NCI-H1105 treated with DMSO at 0.1 percent for 48 hours (cell line): ENCODE measurements around the gene RASSF7.
A peak's percentile ranks its signal among the peaks of the same experiment; 100 is the strongest.
"Not testable (repeated sequence)": the region's sequence is repeated elsewhere in the genome, so short reads cannot be mapped to it uniquely, and the experiment has no call there.

Experiments
- DNase-seq: peaks from one replicate; lab custom pipeline; 2025; lab: John Stamatoyannopoulos, UW

RASSF7 gene

GRCh38 chr11:560305-561147, at the start of gene RASSF7, which contains the start of gene LMNTD2:
RASSF7 (plus strand) TSS chr11:560970; CDS start chr11:561769, 799 bp downstream.
LMNTD2 (minus strand) TSS chr11:560738; CDS start chr11:560716, 22 bp downstream.
- peak; percentile 86 for DNase-seq

GRCh38 chr11:512761-513595, 47.8 kb upstream of the RASSF7 start:
- no peak for DNase-seq

GRCh38 chr11:514606-515005, 46.2 kb upstream of the RASSF7 start:
- DNase-seq = no peak

- DNase-seq = no peak
Observed at GRCh38 chr11:515131-515530, 45.6 kb upstream of the RASSF7 start.

- no peak for DNase-seq
Observed at GRCh38 chr11:516400-516799, 44.4 kb upstream of the RASSF7 start.

GRCh38 chr11:516918-517685, 43.7 kb upstream of the RASSF7 start:
- not testable (repeated sequence) for DNase-seq

GRCh38 chr11:518463-519202, 42.1 kb upstream of the RASSF7 start:
- DNase-seq = no peak

- DNase-seq = no peak
Observed at GRCh38 chr11:520428-521176, 40.2 kb upstream of the RASSF7 start.

- DNase-seq = no peak
Observed at GRCh38 chr11:521177-521688, 39.5 kb upstream of the RASSF7 start.

- DNase-seq = no peak
Observed at GRCh38 chr11:526192-526591, 34.6 kb upstream of the RASSF7 start.

GRCh38 chr11:528166-528814, 32.5 kb upstream of the RASSF7 start:
- no peak for DNase-seq

GRCh38 chr11:528815-529727, 31.7 kb upstream of the RASSF7 start:
- no peak for DNase-seq

GRCh38 chr11:529728-530411, 30.9 kb upstream of the RASSF7 start:
- DNase-seq = no peak

GRCh38 chr11:530960-531831, 29.6 kb upstream of the RASSF7 start:
- no peak for DNase-seq

GRCh38 chr11:531919-532526, 28.7 kb upstream of the RASSF7 start:
- DNase-seq = no peak

- no peak for DNase-seq
Observed at GRCh38 chr11:532527-532985, 28.2 kb upstream of the RASSF7 start.
